ENCODE results near the gene ADARB2.

Gene ADARB2

DNA sequence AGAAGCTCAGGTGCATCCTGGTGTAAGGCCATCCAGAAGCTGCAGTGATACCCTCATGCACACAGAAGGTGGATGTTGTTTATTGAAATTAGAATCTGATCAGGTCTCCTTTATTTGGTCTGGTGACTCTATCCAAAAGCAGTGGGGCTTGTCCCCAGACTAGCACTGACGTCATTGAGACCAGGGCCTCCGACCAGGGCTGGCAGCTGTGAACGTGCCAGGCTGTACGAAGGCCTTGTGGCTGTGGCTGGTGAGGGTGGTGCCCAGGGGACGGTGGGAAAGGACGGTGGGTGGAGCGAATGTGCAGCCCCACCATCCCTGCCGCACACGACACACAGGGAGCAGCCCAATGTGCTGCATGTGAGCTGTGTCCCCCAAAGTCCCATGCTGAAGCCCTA is 160.0 kb downstream of the ADARB2 start:
- Histone ChIP-seq H4K20me1 (ENCODE audit: insufficient read depth) (no peaks in the 10 kb centered on the region), H3K9ac (no peak overlapping the region), H3K27ac (no peak overlapping the region), H3K36me3 (ENCODE audit: insufficient read depth) (no peaks in the 10 kb centered on the region), H3K4me2 (no peak overlapping the region), H3K27me3 (ENCODE audit: insufficient read depth, low read depth) (no peaks in the 10 kb centered on the region), H3K79me2 (ENCODE audit: insufficient read depth, low read depth) (no peaks in the 10 kb centered on the region), H3K4me1 (ENCODE audit: low read depth, poor library complexity, severe bottlenecking) (no peaks in the 10 kb centered on the region), H3K4me3 (IDR thresholded peaks at IDR 0.05; ENCODE audit: insufficient read depth, low read depth, low read length) (no peak overlapping the region), H2AFZ (ENCODE audit: low read depth) (no peak overlapping the region)
- TF ChIP-seq, protein P1, sequence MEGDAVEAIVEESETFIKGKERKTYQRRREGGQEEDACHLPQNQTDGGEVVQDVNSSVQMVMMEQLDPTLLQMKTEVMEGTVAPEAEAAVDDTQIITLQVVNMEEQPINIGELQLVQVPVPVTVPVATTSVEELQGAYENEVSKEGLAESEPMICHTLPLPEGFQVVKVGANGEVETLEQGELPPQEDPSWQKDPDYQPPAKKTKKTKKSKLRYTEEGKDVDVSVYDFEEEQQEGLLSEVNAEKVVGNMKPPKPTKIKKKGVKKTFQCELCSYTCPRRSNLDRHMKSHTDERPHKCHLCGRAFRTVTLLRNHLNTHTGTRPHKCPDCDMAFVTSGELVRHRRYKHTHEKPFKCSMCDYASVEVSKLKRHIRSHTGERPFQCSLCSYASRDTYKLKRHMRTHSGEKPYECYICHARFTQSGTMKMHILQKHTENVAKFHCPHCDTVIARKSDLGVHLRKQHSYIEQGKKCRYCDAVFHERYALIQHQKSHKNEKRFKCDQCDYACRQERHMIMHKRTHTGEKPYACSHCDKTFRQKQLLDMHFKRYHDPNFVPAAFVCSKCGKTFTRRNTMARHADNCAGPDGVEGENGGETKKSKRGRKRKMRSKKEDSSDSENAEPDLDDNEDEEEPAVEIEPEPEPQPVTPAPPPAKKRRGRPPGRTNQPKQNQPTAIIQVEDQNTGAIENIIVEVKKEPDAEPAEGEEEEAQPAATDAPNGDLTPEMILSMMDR (conservative IDR thresholded peaks at IDR 0.05; ENCODE audit: low read depth, low read length) = no peak

- Histone ChIP-seq H3K27ac (no peak overlapping the region), H3K36me3 (ENCODE audit: insufficient read depth) (no peaks in the 10 kb centered on the region), H2AFZ (ENCODE audit: low read depth) (no peak overlapping the region), H3K4me3 (IDR thresholded peaks at IDR 0.05; ENCODE audit: insufficient read depth, low read depth, low read length) (no peak overlapping the region), H3K79me2 (ENCODE audit: insufficient read depth, low read depth) (no peaks in the 10 kb centered on the region), H3K4me2 (no peak overlapping the region), H3K27me3 (ENCODE audit: insufficient read depth, low read depth) (no peaks in the 10 kb centered on the region), H4K20me1 (ENCODE audit: insufficient read depth) (no peaks in the 10 kb centered on the region), H3K4me1 (ENCODE audit: low read depth, poor library complexity, severe bottlenecking) (no peaks in the 10 kb centered on the region), H3K9ac (no peak overlapping the region)
- TF ChIP-seq, protein P1 (conservative IDR thresholded peaks at IDR 0.05; ENCODE audit: low read depth, low read length) = no peak
Observed at GRCh38 chr10:1576467-1577372, 160.6 kb downstream of the ADARB2 start.

DNA sequence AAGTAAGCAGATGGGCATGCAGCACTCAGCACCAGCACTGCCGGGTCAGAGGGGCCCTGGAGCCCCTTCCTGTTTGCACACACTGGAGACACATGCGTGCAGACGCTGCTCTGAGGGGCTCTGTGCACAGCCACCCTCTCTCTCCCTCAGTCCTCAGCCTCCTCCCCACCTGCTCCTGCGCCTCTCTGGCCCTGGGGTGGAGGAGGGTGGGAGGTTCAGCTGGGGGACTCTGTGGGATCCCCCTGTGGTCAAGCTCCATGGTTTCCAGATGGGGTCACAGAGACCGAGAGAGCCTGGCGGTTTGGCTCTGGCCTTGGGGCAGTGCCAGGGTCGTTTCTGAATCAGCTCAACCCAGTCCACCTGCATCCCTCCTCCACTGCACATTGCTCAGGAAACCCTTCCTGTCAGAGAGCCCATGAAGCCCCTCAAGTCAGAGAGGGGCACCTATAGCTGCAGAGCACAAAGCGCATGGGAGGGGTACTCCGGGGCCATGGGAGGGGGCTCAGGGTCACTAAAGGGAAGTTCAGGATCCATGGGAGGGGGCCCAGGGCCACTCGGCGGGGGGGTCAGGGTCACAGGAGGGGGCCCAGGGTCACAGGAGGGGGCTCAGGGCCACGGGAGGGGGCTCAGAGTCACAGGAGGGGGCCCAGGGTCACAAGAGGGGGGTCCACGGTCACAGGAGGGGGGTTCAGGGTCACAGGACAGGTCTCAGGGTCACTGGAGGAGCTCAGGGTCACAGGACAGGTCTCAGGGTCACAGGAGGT is 161.7 kb downstream of the ADARB2 start:
- Histone ChIP-seq H3K4me3 (IDR thresholded peaks at IDR 0.05; ENCODE audit: insufficient read depth, low read depth, low read length) (no peak overlapping the region), H3K27ac (no peak overlapping the region), H3K27me3 (ENCODE audit: insufficient read depth, low read depth) (no peaks in the 10 kb centered on the region), H4K20me1 (ENCODE audit: insufficient read depth) (no peaks in the 10 kb centered on the region), H3K4me1 (ENCODE audit: low read depth, poor library complexity, severe bottlenecking) (no peaks in the 10 kb centered on the region), H3K36me3 (ENCODE audit: insufficient read depth) (no peaks in the 10 kb centered on the region), H3K9ac (no peak overlapping the region), H2AFZ (ENCODE audit: low read depth) (no peak overlapping the region), H3K79me2 (ENCODE audit: insufficient read depth, low read depth) (no peaks in the 10 kb centered on the region), H3K4me2 (no peak overlapping the region)
- TF ChIP-seq, protein P1 (conservative IDR thresholded peaks at IDR 0.05; ENCODE audit: low read depth, low read length) = no peak

GRCh38 chr10:1574719-1575118 is 162.6 kb downstream of the ADARB2 start:
- Histone ChIP-seq H3K9ac (no peak overlapping the region), H3K27ac (no peak overlapping the region), H3K79me2 (ENCODE audit: insufficient read depth, low read depth) (no peaks in the 10 kb centered on the region), H3K4me2 (no peak overlapping the region), H4K20me1 (ENCODE audit: insufficient read depth) (no peaks in the 10 kb centered on the region), H3K27me3 (ENCODE audit: insufficient read depth, low read depth) (no peaks in the 10 kb centered on the region), H3K4me3 (IDR thresholded peaks at IDR 0.05; ENCODE audit: insufficient read depth, low read depth, low read length) (no peak overlapping the region), H2AFZ (ENCODE audit: low read depth) (no peak overlapping the region), H3K4me1 (ENCODE audit: low read depth, poor library complexity, severe bottlenecking) (no peaks in the 10 kb centered on the region), H3K36me3 (ENCODE audit: insufficient read depth) (no peaks in the 10 kb centered on the region)
- TF ChIP-seq, protein P1 (conservative IDR thresholded peaks at IDR 0.05; ENCODE audit: low read depth, low read length) = no peak
